Fibroblast of skin of left biceps (primary cell): Measurements from ENCODE around the gene ACTL7B.
"Not testable (repeated sequence)": the region's sequence is repeated elsewhere in the genome, so short reads cannot be mapped to it uniquely, and the experiment has no call there.

ENCODE experiments used
- DNase-seq, 2 experiments: peaks; one replicate each; pipeline ENCODE4 v3.0.0-alpha.2; 2013; ENCODE audit warnings: low read depth in 2 of 2

The ACTL7B gene

DNA sequence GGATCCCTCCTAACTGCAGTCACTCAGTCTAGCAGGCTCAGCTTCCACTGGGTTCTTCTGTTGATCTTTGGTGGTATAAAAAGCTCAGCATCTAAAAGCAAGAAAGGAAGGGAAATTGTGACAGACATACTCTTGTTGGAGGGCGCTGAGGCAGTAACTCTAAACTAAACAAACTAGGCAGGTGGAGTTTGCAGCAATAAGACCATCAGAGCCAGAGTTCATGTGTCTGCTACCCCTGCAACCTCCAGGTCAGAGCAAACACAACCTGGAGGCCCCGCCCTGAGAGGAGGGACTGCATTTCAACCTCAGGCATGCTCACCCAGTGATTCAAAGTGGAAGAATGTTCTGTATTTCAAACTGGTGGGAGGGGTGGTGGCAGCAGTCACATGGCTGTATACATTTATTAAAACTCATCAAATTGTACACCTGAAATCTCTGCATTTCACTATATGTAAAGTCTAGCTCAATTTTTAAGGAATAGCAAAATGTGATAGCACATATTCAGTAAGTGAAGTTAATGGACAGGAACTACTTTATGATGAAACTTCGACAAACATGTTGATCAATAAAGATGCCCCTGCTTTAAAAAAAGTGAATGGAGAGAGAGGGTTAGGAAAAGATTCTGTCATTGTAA is 13.4 kb upstream of the ACTL7B start:
- no peak for DNase-seq

DNA sequence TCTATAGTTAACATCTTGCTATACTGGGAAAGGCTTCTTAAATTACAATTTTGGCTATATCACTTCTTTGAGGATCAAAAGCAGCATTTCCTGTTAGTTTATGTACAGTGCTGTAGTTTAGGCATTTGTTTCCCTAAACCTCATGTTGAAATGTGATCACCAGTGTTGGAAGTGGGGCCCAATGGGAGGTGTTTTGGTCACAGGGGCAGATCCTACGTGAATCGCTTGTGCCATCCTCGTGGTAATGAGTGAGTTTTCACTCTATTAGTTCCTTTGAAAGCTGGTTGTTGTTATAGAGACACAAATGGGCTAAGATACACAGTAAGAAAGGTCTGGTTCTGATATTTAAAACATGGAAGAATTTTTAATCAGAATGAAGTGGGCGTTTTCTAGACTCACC is 12.0 kb upstream of the ACTL7B start:
- no peak for DNase-seq

DNA sequence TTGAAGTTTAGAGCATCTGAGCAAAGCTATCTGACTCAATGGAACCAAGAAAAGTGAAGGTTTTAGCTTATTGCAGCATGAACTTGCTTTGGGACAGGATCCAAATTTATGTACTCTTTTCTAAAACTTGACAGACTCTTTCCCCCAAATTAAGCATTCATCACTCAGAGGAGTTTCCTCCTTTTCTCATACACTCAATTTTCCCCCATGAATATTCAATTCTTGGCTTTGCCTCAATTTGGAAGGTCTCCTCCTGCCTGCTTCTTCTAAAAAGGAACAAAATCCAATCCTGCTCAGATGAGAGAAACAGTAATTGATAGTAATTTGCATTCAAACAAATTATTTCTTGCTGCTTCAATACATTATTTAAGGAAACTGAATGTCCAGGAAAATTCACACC is 11.3 kb upstream of the ACTL7B start:
- no peak for DNase-seq

DNA sequence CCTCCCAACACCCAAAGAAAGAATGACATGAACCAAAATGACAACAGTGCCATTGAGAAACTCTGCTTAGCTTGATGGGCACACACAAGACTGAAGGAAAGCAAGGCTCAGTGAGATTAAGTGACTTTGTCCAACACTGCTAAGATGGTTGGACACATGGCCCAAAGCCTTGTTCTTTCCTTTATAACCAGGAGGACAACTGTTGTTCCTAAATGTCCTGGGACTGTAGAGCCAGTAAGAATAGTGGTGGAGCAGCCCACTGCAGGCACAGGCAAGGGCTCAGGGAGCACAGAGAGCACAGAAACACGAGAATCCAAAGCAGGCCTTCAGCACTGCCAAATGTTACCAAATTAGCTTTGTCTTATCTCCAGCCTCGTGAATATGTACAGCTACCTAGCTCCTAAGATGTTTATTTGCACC is 10.2 kb upstream of the ACTL7B start:
- no peak for DNase-seq

DNA sequence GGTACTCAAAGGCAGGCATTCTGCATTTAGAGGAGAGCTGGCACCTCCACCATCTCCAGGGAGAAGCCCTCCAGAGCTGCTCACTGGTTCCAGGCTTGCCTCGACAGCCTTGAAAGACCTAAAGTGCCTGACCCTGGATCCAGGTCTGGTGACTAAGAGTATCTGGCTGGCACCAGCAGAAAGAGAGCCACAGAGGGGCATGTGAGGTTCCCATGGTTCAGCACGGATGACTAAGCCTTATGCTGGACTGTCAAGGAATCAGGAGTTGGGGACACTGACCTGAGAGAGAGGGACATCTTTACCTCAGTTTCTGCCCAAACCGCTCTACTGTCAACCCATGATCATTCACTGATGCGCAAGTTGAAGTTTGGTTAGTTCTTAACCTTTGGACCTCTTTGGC is 9.3 kb upstream of the ACTL7B start:
- no peak for DNase-seq

DNA sequence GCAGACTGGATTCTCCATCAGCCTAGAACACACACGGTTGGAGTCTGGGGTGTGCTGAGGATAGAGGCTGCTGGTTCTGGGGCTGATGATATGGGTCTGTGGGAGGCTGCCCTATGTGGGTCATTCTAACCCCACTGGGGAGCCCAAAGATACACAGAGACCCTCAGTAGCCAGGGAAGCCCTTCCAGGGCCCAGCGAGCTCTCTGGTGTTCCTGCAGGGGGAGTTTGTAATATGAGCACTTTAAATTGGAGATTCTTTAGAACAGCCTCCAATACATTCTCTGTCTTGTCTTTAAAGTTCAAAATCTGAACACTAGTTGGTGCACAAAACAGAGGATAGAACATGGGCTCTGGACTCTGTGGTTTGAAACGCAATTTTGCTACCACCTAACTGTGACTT is 8.7 kb upstream of the ACTL7B start:
- DNase-seq: no peak

DNA sequence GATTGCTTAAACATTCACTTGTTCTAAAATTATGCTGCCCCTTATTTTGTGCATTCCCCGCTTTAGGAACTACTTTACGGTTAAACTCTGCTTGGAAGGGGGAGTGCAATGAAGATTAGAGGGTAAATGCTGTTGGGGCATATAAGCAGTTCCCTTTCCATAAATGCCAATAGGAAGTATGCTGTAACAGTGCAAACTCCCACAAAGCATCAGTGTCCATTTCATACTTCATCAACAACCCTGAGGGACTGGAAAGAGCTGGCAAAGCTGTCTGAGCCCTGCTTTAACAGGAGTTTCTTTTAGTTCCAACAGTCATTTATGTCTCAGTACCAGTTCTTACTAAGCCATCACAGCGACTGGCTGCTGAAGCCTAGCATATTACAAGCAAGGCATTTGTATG is 8.1 kb upstream of the ACTL7B start:
- no peak for DNase-seq

DNA sequence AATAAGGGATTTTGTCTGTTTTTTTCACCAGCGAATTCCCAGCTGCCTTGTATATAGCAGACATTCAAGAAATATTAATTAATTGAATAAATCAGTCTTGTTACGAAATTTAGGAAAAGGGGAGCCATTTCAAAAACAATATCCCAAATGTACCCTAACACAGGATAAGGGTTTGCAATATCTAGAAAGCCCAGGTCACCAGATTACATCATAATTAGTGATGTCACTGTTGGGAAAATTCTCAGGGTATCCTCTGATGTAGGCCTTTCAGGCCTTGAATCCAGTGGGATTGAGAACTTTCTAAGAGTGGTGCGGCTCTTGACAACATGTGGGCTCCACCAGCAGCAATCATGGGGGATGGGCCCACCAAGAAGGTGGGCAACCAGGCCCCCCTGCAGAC is 6.2 kb upstream of the ACTL7B start, which contains the start of gene ACTL7A:
TSS of gene ACTL7A (plus strand) at position 270 of the 400 bp plus-strand sequence. CDS start at position 327, 57 bp downstream.
- DNase-seq: no peak

DNA sequence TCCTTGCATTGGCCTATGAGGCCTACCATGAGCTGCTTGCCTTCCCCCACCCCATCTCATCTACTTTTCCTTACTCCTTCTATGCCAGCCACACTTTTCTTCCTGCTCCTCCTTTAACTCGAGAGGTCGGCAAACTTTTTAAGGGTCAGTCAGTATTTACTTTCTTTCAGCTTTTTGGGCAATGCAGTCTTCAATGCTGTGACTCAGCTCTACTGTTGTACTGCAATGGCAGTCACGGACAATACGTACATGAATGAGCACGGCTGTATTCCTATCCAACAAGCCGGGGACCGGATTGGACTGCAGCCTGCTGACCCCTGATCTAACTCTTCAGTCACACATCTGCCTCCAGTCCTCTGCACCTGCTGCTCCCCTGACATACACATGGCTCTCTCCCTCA is 5.7 kb upstream of the ACTL7B start:
- no peak for DNase-seq

DNA sequence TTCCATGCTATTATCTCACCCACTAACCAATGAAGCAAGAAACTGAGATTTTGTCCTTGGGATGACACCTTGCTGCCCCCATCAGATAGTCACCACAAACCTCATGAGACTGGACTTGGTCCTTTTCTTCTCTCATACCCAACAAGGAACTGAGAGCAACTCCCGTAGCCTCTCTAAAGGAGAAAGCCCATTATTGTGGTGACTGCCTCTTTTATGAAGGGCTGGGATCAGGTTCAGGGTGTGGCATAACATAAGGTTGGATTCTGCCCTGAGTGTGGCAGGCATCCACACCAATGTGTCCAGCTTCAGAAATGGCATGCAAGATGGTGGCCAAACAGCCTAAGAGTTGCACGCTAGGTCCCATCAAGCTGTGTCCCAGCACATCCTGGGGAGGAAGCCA is 5.0 kb upstream of the ACTL7B start:
- DNase-seq: no peak

DNA sequence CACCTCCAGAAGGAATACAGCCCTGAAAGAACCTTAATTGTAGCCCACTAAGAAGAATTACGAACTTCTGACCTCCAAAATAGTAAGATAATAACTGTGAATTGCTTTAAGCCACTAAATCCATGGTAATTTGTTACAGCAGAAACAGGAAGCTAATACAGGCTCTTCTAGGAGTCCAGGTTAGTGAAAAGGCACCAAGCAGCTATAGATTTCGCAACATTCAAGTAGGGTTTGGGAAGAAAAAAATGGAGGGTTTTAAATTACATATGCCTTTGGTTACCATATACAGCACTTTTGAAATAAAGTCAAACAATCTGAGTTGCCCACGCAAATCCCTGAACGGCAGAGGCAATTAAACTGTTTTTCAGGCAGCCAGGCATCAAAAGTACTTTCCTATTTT is 4.6 kb upstream of the ACTL7B start:
- no peak for DNase-seq

DNA sequence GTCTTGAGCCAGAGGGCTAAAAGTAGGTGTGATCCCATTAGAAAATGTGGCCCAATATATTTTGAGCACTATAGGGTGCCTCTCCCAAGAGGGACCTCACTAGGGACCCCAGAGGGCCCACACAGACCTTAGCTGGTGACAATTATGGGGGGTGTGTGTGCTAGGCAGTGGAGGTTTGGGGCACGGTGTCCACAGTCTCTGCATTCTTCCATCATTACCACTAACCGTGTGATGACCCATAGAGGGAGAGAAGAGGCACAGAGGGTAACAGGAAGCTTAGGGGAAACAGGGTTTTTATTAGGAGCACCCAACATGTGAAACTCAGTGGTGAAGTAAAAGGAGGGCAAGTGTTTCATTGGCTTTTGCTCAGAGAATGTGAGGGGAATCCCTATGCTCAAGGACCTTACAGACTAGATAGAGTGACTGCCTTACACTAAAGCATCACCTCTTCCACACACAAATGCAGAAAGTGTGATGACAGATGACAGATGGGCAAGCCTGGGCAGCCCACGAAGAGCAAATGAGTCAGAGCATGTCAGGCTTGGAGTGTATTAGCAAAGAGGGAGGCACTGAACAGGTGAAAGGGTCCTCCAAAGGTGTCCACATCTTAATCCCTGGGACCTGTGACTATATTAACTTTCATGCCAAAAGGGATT is 3.8 kb upstream of the ACTL7B start:
- no peak for DNase-seq

DNA sequence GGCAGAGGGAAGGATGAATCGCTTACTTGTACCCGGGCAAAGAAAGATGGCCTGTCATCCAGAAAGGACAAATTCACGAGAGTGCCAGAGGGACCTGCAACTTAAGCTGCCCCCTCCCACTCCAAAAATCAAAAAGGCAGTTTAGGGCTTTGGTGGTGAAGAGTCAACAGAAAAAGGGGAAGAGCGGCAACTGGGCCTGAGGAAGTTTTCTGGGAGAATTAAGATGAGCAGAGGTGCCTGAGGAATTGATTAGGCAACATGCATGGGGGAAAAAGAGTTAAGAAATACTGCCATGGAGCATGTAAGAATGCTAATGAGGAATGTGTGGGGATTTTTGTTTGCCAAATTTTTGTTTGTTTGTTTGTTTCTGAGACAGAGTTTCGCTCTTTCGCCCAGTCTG is 1.8 kb upstream of the ACTL7B start:
- no peak for DNase-seq

DNA sequence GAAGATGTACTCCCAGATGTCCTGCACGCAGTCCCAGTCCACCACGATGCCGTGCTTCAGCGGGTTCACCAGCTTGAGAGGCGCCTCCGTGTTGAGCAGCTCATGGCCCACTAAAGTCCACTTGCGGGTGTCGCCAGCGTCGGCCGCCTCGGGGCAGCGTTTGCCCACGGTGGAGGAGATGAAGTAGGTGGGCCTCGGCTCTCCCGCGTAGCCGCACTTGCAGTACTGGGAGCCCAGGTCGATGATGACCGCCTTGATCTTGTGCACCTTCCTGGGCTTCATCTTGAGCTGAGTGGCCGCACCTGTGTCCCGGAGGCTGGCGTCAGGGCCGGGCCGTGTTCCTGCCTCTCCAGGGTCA is 278 bp downstream of the ACTL7B start:
- no peak for DNase-seq

DNA sequence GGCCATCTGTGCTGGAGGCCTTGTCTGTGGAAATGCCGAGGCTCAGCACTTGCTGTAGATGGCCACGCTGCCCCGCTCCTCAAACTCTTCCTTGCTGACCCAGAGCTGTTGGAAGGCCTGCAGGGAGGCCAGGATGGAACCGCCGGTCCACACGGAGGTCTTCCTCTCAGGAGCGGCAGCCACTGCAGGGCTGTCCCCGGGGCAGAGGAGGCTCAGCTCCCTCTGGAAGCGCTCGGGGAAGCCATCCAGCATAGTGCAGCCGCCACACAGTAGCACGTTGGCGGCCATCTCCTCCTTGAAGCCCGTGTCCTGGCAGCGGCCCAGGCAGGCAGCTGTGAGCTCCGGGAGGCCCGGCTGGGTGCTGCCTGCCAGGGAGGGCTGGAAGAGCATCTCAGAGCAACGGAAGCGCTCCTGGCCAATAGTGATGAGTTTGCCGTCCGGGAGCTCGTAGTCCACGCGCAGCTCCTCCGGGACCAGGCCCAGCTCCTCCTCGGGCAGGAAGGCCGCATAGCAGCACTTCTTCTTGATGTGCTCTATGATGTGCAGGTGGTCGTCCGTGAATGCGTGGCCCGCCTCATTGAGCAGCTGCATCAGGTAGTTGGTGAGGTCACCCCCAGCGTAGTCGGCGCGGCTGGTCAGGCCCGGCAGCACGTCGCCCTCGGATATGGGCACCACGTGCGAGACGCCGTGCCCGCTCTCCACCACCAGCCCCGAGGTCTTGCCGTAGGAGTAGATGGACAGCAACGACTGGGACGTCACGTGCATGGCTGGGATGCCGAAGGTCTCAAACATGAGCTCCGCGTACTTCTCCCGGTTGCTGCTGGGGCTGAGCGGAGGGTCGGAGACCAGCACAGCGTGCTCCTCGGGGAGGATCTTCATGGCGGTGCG is 901 bp downstream of the ACTL7B start:
- no peak for DNase-seq

DNA sequence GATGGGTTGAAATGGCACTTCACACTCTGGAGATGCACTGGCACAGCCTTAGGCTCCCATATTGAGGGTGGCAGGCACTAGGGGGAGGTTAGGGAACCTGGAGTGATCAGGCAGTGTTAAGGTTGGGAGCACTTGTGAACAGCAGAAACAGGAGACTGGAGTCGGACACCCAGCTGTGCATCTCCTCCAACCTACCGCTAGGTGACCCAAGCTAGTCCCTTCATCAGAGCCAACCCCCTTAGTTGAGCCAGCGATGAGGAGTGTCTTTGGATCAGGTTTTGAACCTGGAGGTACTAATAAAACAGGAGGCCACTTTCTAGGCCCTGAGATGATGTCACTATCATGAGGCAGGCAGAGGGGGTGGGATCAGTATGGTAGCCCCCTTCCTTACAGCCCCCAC is 1.7 kb downstream of the ACTL7B start:
- no peak for DNase-seq

DNA sequence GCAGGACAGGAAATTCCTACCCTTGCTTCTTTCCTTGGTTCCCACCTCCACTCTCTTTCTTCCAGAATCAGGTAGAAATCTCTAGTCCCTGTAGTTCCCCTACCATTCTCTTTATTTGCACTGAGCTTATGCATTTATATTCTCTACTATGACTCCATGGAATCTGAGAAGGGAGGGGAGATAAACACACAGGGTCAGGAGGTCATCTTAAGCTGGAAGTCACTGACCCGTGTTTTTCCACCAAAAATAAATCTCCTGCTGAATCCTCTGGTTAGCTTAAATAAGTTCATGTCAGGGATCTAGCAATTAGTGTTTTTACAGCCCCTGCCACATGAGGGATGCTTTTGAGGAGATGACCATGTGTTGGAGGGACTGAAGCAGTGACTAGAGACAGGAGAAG is 3.7 kb downstream of the ACTL7B start:
- DNase-seq: no peak

DNA sequence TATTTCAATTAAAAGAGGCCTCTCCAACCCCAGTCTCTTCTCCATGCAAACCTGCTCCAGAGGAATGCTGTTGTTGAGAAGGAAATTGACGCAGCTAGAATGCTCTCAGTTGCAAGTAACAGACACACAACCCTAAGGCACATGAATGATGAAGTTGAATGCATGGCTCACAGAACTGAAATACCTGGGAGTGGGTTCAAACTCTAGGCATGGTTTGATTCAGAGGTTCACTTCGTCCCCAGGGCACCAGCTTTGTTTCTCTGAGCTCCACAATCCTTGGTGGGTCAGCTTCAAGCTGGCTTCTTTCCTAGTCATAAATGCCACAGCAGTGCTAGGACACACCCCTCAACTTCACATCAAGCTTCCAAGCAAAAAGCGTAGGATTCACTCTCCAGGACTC is 4.6 kb downstream of the ACTL7B start:
- DNase-seq: no peak

DNA sequence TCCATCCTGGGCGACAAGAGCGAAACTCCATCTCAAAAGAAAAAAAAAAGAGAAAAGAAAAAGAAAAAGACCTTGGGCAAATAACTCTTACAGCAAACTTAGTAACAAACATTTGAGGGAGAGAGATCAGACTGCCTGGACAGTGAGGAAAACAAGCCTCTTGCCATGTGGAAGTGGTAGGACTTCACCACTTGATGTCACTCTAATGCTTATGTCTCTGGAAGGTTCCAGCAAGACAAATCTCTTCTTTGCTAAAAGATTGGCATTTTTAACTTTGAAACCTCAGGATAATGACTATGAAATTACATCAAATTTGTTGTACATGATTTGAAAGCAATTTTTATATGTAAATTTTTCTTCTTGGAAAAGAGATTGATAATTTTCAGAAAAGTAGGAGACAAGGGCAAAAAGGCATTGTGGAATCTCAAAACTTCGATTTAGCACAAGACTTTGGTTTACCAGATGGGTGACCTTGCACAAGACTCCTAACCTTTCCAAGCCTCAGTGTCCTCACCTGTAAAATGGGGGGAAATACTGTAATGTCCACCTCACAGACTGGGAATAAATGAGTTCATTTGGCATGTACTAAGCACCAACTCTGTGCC is 5.4 kb downstream of the ACTL7B start:
- no peak for DNase-seq

DNA sequence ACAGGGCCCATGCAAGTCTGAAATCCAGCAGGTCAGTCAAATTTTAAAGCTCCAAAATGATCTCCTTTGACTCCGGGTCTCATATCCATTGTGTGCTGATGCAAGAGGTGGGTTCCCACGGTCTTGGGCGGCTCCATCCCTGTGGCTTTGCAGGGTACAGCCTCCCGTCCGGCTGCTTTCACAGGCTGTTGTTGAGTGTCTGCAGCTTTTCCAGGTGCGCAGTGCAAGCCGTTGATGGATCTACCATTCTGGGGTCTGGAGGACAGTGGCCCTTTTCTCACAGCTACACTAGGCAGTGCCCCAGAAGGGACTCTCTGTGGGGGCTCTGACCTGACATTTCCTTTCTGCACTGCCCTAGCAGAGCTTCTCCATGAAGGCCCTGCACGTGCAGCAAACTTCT is 7.5 kb downstream of the ACTL7B start:
- DNase-seq: not testable (repeated sequence)

DNA sequence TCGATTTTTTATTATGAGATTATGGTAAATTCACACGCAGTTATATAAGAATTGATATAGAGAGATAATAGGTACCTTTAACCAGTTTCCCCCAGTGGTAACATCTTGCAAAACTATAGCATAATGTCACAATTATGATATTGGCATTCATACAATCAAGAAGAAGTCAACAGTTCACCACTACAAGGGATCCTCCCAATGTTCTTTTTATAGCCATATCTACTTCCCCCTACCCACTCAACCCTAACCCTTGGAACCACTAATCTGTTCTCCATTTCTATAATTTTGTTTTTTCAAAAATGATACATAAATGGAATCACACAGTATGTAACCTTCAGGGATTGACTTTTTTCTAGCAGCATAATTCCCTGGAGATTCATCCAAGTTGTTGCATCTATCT is 9.8 kb downstream of the ACTL7B start:
- DNase-seq: no peak

DNA sequence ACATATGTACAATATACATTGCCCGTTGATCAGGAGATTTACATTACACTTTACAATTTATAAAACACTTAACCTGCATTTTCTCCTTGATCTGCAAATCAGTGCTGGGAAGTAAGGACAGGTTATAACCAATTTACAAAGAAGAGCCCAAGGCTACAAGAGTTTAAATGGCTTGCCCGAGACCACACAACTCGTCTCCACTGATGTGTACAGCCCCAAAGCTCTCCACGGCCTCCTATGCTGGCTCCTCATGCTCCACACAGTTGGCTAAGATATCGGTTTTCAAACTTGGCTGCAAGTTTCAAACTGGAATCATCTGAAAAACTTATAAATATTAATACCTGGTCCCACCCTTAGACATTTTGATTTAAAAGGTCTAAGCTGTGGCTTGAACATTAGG is 10.3 kb downstream of the ACTL7B start:
- DNase-seq: no peak

DNA sequence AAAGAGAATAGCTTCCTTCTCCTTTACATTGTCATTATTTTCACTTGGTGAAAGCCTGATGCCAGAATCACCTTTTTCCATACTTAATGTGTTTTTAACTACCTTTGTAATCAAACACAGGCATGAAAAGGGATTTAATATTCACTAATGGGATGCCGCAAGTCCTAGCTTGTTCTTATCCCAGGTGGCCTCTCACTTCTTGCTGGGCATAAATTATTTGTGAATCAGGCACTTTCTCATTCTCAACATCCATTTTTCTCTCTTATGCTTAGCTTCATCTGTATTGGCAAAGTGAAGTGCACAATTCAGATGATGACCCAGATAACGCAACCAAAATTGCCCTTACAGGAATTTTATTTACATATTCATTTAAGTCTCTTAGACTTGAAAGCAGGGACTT is 10.9 kb downstream of the ACTL7B start:
- DNase-seq: no peak
